ENCODE results near the gene GLS2. TPM values are rescaled to one million over a fixed set of nuclear protein-coding genes. Genes with fewer than 3 reads are reported as not detected.
"Not testable (repeated sequence)": the region's sequence is repeated elsewhere in the genome, so short reads cannot be mapped to it uniquely, and the experiment has no call there.

The GLS2 gene
- total RNA-seq, 2 donors from 2014 or later, result 4.1 to 6.6 TPM

DNA sequence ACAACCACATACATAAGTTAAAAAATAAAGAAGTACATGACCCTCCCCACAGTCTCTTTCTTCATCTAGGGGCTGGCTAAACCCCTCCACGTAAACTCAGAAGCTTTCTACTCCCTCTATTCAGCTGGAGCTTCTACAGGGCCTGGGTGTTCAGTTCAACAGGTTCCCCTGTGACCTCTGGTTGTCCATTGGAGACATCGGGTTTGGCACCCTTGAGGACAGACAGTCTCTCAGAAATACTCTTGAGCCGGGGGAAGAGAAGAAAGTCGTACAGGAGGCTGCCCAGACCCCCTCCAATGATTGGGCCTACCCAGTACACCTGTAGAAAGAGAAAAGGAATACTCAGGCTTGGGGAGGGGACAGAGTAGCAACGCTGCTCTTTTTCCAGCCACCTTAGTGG, 36.8 kb downstream of the GLS2 start:
- H3K9me3 ChIP-seq, result no peaks in the 10 kb centered on the region
- no peak overlapping the region for H3K27ac ChIP-seq
- intact Hi-C loops (cut with DNase I), result loop anchor here (5.0 kb wide), 1 partner anchor 89 kb away; the partner anchor contains the start of genes APOF and STAT2
- H3K36me3 ChIP-seq, result no peaks in the 10 kb centered on the region
- no peaks in the 10 kb centered on the region for H3K27me3 ChIP-seq (replicated peaks; ENCODE audit: insufficient read depth)
- no peak for TF ChIP-seq CTCF (IDR thresholded peaks at IDR 0.05)
- TF ChIP-seq POLR2A (IDR thresholded peaks at IDR 0.05), result no peak
- TF ChIP-seq POLR2AphosphoS5 (IDR thresholded peaks at IDR 0.05), result no peak
- no peak for DNase-seq (ENCODE audit: low spot score)
- WGBS, result 77% methylated on average over 5 of the region's 5 CpGs
- H3K4me3 ChIP-seq, result no peak overlapping the region
- H3K4me1 ChIP-seq (replicated peaks), result no peaks in the 10 kb centered on the region

DNA sequence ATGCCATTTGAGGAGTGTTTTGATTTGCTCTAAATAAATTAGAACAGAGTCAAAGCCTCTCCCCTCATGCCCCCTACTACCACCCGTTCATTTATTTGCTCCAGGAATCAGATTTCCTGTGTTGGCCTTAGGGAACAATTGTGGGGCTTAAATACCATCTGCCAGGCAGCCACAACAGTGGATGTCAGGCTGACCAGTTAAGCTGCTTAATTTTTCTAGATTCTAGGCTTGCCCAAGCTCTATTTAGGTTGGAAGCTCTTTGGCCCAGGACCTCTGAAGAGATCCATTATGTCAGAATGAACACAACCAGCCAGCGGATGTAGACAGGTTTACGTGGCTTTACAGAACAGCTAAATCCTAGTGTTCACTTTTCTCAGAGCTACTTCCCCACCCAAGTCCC, 37.7 kb downstream of the GLS2 start:
- H3K9me3 ChIP-seq, result no peaks in the 10 kb centered on the region
- H3K27ac ChIP-seq, result no peak overlapping the region
- no peaks in the 10 kb centered on the region for H3K4me1 ChIP-seq (replicated peaks)
- no peak for DNase-seq (ENCODE audit: low spot score)
- WGBS, result 77% methylated on average over 3 of the region's 3 CpGs
- TF ChIP-seq CTCF (IDR thresholded peaks at IDR 0.05) (no peak), POLR2AphosphoS5 (IDR thresholded peaks at IDR 0.05) (no peak)
- no peaks in the 10 kb centered on the region for H3K27me3 ChIP-seq (replicated peaks; ENCODE audit: insufficient read depth)
- no peaks in the 10 kb centered on the region for H3K36me3 ChIP-seq
- H3K4me3 ChIP-seq, result no peak overlapping the region
- intact Hi-C loops (cut with DNase I), result loop anchor here (5.0 kb wide), 1 partner anchor 88 kb away; the partner anchor contains the start of genes APOF and STAT2

DNA sequence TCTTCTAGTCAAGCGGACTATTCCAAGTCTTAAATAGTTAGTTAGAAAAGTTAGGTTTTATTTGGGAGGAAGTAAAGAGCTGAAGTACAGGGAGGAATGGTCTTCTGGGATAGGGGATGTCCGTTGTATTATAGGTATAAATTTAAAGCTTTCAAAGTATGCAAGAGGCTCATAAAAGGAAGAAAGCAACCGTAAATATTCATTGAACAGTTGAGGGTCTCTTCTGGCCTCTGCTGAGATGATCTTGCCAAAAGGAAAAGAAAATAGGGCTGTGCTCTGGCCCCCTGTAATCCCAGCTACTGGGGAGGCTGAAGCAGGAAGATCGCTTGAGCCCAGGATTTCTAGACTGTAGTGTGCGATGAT, 38.4 kb downstream of the GLS2 start:
- H3K4me3 ChIP-seq, result peak overlapping the region; percentile 59 to 74
- intact Hi-C loops (cut with DNase I), result loop anchor here (2.0 kb wide), 1 partner anchor 15 kb away; no protein-coding TSS in a partner anchor
- DNase-seq (ENCODE audit: low spot score), result no peak
- WGBS, result 33% methylated on average over 5 of the region's 5 CpGs
- H3K36me3 ChIP-seq, result no peaks in the 10 kb centered on the region
- H3K9me3 ChIP-seq, result no peaks in the 10 kb centered on the region
- TF ChIP-seq POLR2AphosphoS5 (IDR thresholded peaks at IDR 0.05) (no peak), POLR2A (IDR thresholded peaks at IDR 0.05) (no peak), CTCF (IDR thresholded peaks at IDR 0.05) (no peak)
- no peaks in the 10 kb centered on the region for H3K27me3 ChIP-seq (replicated peaks; ENCODE audit: insufficient read depth)
- peak overlapping the region; percentile 93 for H3K27ac ChIP-seq
- H3K4me1 ChIP-seq (replicated peaks), result no peaks in the 10 kb centered on the region

- H3K27ac ChIP-seq, result peak within 1 kb of the TSS; percentile 93
- H3K36me3 ChIP-seq, result no peaks in the 10 kb centered on the region
- intact Hi-C loops (cut with DNase I), result loop anchor here (2.0 kb wide), 1 partner anchor 16 kb away; no protein-coding TSS in a partner anchor
- no peaks in the 10 kb centered on the region for H3K27me3 ChIP-seq (replicated peaks; ENCODE audit: insufficient read depth)
- WGBS, result 0% methylated on average over 58 of the region's 58 CpGs
- no peaks in the 10 kb centered on the region for H3K9me3 ChIP-seq
- H3K4me1 ChIP-seq (replicated peaks), result no peaks in the 10 kb centered on the region
- peak; percentile 89 for DNase-seq (ENCODE audit: low spot score)
- peak; percentile 89 for TF ChIP-seq POLR2AphosphoS5 (IDR thresholded peaks at IDR 0.05)
- TF ChIP-seq POLR2A (IDR thresholded peaks at IDR 0.05), result peak; percentile 53
- TF ChIP-seq CTCF (IDR thresholded peaks at IDR 0.05), result peak in 1 of 4 experiments; percentile 48
- H3K4me3 ChIP-seq, result peak within 1 kb of the TSS; percentile 59 to 74
These were observed 38.9 kb downstream of the GLS2 start, which contains the start of gene TIMELESS for GRCh38 chr12:56448860-56449621. TIMELESS (minus strand) TSS chr12:56449426; CDS start chr12:56434170, 15,256 bp downstream.

DNA sequence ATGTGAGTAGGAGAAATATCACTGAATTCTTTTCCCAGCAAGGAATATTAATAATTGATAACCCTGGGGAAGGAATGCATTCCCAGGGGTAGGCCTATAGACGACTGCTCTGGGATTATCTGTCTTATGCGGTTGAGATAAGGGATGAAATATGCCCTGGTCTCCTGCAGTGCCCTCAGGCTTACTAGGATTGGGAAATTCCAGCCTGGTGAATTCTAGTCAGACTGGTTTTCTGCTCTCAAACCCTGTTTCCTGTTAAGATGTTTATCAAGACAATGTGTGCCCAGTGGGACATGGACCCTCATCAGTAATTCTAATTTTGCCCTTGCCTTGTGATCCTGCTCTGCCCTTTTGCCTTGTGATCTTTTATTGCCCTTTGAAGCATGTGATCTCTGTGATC, 44.8 kb downstream of the GLS2 start:
- H3K4me1 ChIP-seq (replicated peaks); H3K36me3 ChIP-seq; H3K27me3 ChIP-seq (replicated peaks; ENCODE audit: insufficient read depth); H3K27ac ChIP-seq; DNase-seq (ENCODE audit: low spot score); H3K9me3 ChIP-seq; intact Hi-C loops (cut with DNase I); H3K4me3 ChIP-seq: not testable (repeated sequence)
- 47% methylated on average over 2 of the region's 2 CpGs for WGBS

Measured in prostate gland (tissue), 2 donors.